ENCODE data around the gene TDRD9. TPM values are rescaled to one million over a fixed set of nuclear protein-coding genes. Genes with fewer than 3 reads are reported as not detected.

TDRD9 gene
- total RNA-seq: 10 to 100 TPM in 1 of 2 donors, not detected in 1; 12.0 TPM

- Histone ChIP-seq H3K9me3 (no peaks in the 10 kb centered on the region), H3K4me3 (no peak within 1 kb of the TSS), H3K36me3 (no peaks in the 10 kb centered on the region), H3K4me1 (ENCODE audit: control insufficient read depth in 1 of 2, low read depth in 2 of 2) (no peaks in the 10 kb centered on the region), H3K27ac (no peak within 1 kb of the TSS), H3K27me3 (replicated peaks; ENCODE audit: insufficient read depth) (no peaks in the 10 kb centered on the region)
- TF ChIP-seq, protein P1, sequence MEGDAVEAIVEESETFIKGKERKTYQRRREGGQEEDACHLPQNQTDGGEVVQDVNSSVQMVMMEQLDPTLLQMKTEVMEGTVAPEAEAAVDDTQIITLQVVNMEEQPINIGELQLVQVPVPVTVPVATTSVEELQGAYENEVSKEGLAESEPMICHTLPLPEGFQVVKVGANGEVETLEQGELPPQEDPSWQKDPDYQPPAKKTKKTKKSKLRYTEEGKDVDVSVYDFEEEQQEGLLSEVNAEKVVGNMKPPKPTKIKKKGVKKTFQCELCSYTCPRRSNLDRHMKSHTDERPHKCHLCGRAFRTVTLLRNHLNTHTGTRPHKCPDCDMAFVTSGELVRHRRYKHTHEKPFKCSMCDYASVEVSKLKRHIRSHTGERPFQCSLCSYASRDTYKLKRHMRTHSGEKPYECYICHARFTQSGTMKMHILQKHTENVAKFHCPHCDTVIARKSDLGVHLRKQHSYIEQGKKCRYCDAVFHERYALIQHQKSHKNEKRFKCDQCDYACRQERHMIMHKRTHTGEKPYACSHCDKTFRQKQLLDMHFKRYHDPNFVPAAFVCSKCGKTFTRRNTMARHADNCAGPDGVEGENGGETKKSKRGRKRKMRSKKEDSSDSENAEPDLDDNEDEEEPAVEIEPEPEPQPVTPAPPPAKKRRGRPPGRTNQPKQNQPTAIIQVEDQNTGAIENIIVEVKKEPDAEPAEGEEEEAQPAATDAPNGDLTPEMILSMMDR (IDR thresholded peaks at IDR 0.05): no peak
- ATAC-seq (ENCODE audit: insufficient number of reproducible peaks, low FRiP score, low read depth) (no peak), DNase-seq (ENCODE audit: low spot score) (no peak)
Measured at GRCh38 chr14:103928011-103928890, at the start of gene TDRD9. Gene TDRD9, plus strand, starts transcription at chr14:103928456. Its CDS starts 54 bp downstream, at chr14:103928510.

DNA sequence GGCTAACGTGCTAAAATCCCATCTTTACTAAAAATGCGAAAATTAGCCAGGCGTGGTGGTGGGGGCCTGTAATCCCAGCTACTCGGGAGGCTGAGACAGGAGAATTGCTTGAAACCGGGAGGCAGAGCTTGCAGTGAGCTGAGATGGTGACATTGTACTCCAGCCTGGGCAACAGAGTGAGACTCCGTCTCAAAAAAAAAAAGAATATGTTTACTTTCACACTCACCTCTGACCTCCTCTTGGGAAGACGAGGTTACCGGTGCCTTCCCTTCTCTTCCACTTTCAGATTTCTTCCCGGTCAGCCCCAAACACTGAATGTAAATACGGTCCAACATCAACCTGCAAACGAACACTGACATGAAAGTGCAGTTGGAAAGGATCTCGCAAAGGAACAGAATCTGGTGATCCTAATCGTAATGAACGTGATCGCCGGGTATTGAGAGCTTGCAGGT, 49.1 kb upstream of the TDRD9 start:
- Histone ChIP-seq H3K27ac (no peak overlapping the region), H3K36me3 (no peaks in the 10 kb centered on the region), H3K4me3 (no peak overlapping the region), H3K4me1 (ENCODE audit: control insufficient read depth in 1 of 2, low read depth in 2 of 2) (peaks cover 16 to 26% of the 10 kb centered on the region in 2 donors), H3K9me3 (no peaks in the 10 kb centered on the region), H3K27me3 (replicated peaks; ENCODE audit: insufficient read depth) (no peaks in the 10 kb centered on the region)
- ATAC-seq (ENCODE audit: insufficient number of reproducible peaks, low FRiP score, low read depth) (no peak), DNase-seq (ENCODE audit: low spot score) (no peak)
- TF ChIP-seq, protein P1 (IDR thresholded peaks at IDR 0.05): no peak

- TF ChIP-seq, protein P1 (IDR thresholded peaks at IDR 0.05): no peak
- H3K4me1 ChIP-seq (ENCODE audit: control insufficient read depth in 1 of 2, low read depth in 2 of 2): peaks cover 16 to 26% of the 10 kb centered on the region in 2 donors
- DNase-seq (ENCODE audit: low spot score): no peak
- no peaks in the 10 kb centered on the region for H3K9me3 ChIP-seq
- no peaks in the 10 kb centered on the region for H3K27me3 ChIP-seq (replicated peaks; ENCODE audit: insufficient read depth)
- H3K4me3 ChIP-seq: peak overlapping the region; percentile 62
- no peaks in the 10 kb centered on the region for H3K36me3 ChIP-seq
- ATAC-seq (ENCODE audit: insufficient number of reproducible peaks, low FRiP score, low read depth): no peak
- H3K27ac ChIP-seq: peak overlapping the region; percentile 45 to 64
Measured at GRCh38 chr14:103879570-103880347, 48.5 kb upstream of the TDRD9 start.

GRCh38 chr14:103880348-103881267, 47.6 kb upstream of the TDRD9 start:
- ATAC-seq (ENCODE audit: insufficient number of reproducible peaks, low FRiP score, low read depth) (peak; percentile 50), DNase-seq (ENCODE audit: low spot score) (peak; percentile 32)
- H3K27ac ChIP-seq: peak overlapping the region; percentile 45 to 64
- H3K36me3 ChIP-seq: no peaks in the 10 kb centered on the region
- TF ChIP-seq, protein P1 (IDR thresholded peaks at IDR 0.05): no peak
- no peaks in the 10 kb centered on the region for H3K9me3 ChIP-seq
- peak overlapping the region; percentile 62 for H3K4me3 ChIP-seq
- H3K4me1 ChIP-seq (ENCODE audit: control insufficient read depth in 1 of 2, low read depth in 2 of 2): peaks cover 16 to 26% of the 10 kb centered on the region in 2 donors
- H3K27me3 ChIP-seq (replicated peaks; ENCODE audit: insufficient read depth): no peaks in the 10 kb centered on the region
